GM21367 (cell line): ENCODE measurements around the gene KSR2.

Experiments used
- ATAC-seq: cut with Tn5 transposase; IDR thresholded peaks from one replicate; pipeline ENCODE4 v1.9.1; 2021; ENCODE audit not compliant: unreplicated experiment

The KSR2 gene

DNA sequence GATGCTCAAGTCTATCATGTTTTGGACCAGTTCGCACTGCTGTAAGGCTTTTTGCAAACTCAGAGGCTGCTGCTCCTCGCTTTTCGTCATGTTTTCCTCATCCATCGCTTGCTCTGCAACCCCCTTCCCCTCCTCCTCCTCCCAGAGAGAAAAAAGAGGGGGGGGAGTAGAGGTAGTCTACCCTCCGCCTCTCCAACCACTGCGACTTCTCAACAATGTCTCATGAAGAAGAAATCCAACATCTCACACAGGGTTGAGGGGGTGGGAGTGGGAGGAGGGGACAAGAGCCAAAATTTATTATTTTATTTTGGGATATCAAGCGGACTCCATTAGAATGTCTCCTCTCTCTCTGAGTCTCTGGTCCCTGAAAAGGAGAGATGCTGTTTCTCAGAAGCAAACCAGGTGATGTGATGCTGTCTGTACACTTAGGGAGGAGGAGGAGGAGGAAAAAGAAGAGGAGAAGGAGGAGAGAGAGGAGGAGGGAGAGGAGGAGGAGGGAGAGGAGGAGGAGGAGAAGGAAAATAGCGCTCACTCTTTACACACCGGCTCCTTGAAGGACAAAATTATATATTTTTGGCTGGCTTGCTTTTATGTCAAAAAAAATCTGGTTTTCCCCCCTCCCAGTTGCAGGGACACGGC, 520 bp downstream of the KSR2 start:
- ATAC-seq: no peak

DNA sequence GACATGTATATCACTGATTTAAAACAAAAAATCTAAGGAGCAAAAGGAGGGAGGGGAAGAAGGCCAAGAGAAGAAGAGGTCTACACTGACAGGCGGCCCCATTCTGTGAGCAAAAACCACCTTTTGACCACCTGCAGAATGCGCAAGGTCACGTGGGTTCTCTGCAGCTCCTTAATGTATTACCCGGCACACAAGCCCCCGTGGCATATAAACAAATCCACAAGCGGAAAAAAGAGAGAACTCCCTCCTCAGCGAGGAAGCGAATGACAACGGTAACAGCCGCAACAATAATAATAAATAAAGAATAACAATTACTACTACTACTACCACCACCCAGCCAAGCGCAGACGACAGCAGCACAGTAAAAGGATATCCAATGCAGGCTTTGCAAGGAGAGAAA, 1.3 kb downstream of the KSR2 start:
- ATAC-seq: no peak

DNA sequence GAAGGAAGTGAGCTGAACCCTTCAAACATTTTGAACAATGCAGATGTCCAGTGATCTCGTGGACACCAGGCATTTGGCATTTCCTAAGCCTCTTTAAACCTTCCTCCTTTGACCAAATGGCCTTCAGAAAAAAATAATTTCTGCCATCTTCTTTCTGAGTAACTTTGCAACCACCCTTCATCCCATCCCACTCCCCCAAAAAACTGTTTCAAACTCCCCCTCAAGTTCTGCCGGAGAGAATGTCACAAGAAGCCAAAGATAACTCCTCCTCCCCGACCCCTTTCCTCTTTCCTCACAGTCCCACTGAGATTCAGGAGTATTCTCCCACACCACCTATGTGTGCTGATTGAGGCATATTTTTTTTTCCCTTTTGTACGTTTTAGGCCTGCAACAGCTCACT, 1.7 kb downstream of the KSR2 start:
- no peak for ATAC-seq

- no peak for ATAC-seq
Measured at GRCh38 chr12:117966511-117966910, 2.3 kb downstream of the KSR2 start.

DNA sequence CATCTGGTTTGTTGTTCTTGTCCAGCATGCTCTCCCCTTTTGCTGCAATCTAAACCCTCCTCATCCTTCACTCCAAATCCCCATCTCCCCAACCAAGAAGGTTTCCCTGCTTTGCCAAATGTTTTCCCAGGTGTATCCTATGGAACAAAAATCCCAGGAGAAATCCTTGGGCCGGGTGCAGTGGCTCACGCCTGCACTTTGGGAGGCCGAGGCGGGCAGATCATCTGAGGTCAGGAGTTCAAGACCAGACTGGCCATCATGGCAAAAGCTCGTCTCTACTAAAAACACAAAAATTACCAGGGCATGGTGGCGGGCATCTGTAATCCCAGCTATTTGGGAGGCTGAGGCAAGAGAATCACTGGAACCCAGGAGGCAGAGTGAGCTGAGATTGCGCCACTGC, 5.0 kb downstream of the KSR2 start:
- no peak for ATAC-seq

DNA sequence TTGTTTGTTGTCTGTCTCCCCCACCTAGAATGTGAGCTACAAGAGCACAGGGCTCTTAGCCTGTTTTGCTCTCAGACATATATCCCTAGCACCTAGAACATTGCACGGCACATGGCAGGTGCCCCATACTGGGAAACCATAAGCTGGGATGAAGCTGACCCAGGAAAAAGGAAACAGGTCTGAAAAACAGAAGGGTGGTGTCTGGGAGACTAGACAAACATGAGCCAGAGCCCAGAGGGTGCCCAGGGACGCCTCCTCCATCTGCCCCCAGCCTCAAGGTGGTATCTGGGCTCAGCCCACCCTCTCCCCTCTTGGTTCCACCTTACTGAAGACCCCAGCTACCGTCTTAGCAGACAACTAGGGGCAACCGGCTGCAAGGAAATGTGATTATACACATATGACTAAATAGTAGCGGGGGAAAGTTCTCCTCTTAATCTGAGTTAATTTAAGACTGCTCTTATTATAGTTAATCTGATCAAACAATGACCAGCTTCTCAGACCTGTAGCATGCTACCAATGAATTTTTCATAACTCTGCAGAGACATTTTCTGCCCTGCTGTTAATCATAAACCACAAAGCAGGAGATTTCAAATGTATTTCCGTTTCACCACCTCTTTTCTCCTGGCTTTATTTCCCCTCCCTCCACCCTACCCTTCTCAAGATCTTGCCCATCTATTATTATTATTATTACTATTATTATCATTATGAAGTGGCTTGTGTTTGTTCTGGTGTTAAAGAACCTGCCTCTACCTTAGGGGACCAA, 31.9 kb downstream of the KSR2 start:
- ATAC-seq: no peak

GRCh38 chr12:117933545-117933944, 35.2 kb downstream of the KSR2 start:
- ATAC-seq: no peak

DNA sequence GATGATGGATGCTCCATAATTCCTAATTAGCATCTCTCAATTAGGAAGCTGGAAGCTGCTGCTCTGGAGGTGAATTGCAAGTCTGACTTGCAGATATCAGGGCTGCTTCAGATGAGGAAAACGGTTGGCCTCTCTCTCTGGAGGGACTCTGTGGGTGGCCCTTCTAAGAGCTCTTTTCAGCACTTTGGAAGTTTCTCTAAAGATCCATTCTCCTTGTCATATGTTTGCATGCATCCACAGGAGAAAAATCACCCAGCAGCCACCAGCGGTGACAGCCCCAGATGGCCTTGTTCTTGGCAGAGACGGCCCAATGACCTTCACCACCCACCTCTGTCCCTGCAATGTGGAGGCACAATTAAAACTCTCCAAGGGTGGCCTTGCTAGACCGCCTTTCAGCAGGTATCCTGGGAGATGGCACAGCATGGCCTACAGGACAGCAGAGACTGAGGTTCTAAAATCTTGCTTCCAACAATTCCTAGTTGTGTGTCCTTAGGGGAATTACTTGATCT, 42.3 kb downstream of the KSR2 start:
- ATAC-seq: no peak

DNA sequence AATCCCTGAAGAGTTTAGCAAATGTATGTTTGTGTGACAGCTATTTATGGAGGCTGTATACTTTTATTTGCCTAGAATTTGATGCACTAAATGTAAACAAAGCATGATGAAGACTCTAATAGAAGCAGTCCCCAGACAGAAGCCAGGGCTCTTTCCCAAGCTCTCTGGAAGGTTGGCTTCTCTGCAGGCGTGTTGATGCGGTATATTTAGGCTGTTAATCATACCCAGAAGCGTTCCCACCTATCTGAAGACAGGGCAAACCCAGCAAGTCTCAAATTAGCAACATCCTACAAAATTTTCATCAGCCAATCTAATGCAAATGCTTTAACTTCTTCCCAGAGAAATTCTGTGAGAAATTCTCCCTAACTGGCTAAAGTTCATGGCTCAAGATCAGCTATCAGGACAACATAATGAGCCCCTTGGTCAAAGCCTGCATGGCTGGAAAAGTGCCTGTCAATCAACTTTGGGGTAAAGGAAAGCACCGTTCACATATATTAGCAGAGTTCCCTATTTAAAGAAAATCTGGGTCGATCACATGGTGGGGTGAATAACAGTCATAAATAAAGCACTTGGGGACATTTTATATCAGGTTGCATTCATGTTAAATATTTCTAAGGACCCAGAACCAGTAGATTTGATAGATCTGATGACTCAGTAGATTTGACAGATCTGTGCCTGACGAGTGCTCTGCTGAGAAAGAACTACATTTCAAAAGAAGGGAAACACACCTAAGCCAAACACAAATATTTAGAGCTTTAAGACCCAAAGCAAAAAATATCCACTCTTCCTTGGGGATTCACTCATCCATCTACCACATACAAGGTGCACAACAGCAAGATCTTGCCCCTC, 46.6 kb downstream of the KSR2 start:
- no peak for ATAC-seq

DNA sequence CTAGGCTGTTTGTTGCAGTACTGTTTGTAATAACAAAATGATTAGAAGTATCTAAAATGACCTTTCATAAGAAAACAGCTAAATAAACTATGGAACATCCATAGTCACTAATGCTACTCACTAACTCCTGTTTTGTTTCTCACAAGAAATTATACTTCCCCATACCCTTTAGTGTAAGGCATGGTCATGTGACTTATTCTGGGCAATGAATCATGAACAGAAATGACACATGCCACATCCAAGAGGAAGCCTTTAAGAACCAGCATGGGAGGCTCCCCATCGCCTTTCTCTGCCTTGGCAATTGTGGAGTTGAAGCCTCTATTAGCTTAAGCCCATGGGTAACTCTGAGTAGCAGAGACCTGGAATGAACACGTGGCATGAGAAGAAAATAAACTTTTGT, 49.3 kb downstream of the KSR2 start:
- no peak for ATAC-seq

DNA sequence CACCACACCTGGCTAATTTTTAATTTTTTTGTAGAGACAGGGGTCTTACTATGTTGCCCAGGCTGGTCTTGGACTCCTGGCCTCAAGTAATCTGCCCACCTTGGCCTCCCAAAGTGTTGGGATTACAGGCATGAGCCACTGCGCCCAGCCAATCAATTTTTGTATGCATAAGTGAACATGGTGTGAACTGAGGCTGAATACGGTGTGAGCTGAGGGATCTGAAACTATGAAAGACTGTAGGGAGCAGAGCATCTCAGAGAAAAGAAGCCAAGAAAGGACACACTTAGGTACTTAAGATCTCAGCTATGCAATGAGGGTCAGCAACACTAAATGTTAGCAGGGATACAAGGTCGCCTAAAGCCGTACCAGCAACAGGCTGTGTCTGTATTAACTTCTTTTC, 54.1 kb downstream of the KSR2 start:
- no peak for ATAC-seq

DNA sequence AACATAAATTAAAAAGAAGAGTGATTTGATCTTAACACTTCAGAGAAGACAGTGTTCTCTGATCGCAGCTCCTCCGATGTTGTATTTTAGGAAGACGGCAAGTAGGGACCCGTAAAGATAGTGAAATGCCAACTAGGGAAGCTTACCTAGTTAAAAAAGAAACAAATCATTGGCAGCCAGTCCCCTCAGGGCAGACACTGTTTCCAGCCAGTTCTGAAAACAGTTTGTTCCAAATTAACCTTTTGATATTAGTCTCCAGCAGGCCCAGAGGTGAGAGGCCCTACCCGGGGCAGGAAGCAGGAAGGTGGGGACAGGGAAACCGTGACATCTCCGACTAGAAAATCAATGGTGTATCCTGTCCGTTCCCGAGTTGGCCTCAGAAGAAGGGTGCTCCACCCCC, 56.0 kb downstream of the KSR2 start:
- no peak for ATAC-seq

DNA sequence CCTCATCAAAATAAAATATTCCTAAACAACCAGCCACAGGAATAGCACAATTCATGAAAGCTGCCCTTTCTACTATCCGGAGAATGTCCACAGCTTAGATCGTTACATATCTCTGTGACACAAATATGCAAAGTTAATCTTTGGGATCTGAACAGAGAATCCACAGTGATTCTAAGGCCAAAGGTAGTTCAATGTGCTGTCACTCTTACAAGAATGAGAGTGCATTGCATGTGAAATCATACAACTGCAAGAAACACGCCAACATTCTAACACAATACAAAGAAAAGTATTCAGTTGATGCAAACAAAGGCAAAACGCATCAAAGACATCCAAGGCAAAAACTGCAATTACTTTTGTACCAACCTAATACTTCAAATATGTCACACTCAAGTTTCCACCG, 60.4 kb downstream of the KSR2 start:
- no peak for ATAC-seq

- ATAC-seq: no peak
Measured at GRCh38 chr12:117907108-117907689, 61.6 kb downstream of the KSR2 start.

GRCh38 chr12:117904051-117904450, 64.7 kb downstream of the KSR2 start:
- ATAC-seq: no peak

GRCh38 chr12:117903110-117903840, 65.5 kb downstream of the KSR2 start:
- no peak for ATAC-seq

- no peak for ATAC-seq
Measured at GRCh38 chr12:117901631-117902030, 67.2 kb downstream of the KSR2 start.

DNA sequence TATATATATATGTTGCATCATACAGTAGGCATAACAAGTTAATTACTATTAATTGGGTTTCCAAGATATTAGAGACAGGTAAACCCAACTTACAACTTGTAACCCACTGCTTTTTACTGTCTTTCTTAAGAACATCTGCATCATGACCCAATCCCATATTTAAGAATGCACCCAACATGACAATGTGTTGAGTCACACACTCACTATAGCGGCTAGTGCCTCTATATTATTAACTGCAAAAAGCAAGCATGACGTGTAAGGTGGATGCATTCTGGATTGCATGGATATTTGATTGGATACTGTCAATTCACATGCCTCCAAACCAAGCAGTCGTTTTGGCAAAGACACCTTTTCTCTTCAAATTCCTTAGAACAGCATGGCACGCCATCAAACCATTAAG, 68.2 kb downstream of the KSR2 start:
- no peak for ATAC-seq

GRCh38 chr12:117897372-117898161, 71.2 kb downstream of the KSR2 start:
- ATAC-seq: no peak

DNA sequence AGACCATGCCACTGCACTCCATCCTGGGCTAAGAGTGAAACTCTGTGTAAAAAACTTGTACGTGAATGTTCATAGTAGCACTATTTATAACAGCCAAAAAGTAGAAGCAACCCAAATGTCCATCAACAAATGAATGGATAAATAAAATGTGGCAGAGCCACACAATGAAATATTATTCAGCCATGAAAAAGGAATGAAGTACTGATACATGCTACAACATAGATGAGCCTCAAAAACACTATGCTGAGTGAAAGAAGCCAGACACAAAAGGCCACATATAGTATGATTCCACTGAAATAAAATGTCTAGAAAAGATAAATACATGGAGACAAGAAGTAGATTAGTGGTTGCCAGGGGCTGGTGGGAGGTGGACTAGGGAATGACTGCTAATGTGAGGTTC, 72.8 kb downstream of the KSR2 start:
- no peak for ATAC-seq
